ENCODE measurements around the gene DDIT4.
A peak's percentile ranks its signal among the peaks of the same experiment; 100 is the strongest.
"Not testable (repeated sequence)": the region's sequence is repeated elsewhere in the genome, so short reads cannot be mapped to it uniquely, and the experiment has no call there.

Gene DDIT4

DNA sequence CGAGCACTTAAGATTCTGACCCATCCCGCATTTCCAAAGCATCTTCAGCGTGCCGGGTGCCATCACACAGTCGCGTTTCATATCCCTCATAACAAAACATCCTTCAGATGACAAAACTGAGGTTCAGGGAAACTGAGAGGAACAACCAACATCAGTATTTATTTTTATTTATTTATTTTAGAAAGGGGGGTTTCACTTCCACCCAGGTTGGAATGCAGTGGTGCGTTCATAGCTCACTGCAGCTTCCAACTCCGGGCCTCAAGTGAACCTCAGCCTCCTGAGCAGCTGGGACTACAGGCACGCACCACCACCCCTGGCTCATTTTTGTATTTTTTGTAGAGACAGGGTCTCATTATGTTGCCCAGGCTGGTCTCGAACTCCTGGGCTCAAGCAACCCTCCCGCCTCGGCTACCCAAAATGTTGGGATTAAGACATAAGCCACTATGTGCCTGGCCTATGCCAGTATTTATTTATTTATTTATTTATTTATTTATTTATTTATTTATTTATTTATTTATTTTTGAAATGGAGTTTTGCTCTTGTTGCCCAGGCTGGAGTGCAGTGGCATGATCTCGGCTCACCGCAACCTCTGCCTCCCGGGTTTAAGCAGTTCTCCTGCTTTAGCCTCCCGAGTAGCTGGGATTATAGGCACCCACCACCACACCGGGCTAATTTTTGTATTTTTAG lies 24.4 kb upstream of the DDIT4 start:
- DNase-seq (ENCODE audit: low read depth in 2 of 2): not testable (repeated sequence)

DNA sequence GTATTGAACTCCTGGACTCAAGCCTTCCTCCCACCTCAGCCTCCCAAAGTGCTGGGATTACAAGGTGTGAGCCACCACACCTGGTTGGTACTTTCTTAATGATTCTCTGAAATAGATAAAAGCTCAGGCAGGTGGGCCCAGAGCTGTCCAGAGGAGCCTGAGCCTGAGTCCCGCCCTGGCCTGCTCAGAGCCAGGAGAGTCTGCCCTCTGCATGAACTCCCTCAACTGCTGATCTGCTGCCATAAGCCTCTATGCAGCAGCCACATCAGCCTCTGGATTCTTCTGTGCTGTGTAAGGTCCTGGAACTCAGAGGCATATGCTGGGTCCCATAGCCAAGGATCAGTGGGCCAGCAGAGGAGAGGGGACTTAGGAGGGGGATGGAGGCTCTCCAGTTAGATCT lies 23.1 kb upstream of the DDIT4 start:
- DNase-seq (ENCODE audit: low read depth in 2 of 2): no peak

- DNase-seq (ENCODE audit: low read depth in 2 of 2): no peak
Observed at GRCh38 chr10:72251635-72252034, 22.1 kb upstream of the DDIT4 start.

DNA sequence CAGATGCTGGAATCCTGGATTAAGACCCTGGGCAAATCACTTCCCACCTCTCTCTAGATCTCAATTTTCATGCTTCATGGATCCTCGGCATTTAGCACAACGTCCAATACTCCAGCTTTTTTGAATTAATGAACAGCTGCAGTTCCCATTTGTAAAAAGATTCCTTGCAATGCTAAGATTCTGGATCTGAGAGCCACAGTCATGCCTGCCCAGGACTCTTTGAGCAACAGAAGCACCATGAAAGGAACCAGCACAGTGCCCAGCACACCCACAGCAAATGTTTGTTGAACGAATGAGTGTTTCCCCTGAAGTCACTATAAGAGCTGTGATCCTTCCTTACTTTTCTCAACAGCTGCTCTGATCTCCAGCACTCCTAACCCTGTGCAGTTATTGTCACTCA lies 20.8 kb upstream of the DDIT4 start:
- DNase-seq (ENCODE audit: low read depth in 2 of 2): no peak

GRCh38 chr10:72253578-72253977 lies 20.1 kb upstream of the DDIT4 start:
- DNase-seq (ENCODE audit: low read depth in 2 of 2): no peak

DNA sequence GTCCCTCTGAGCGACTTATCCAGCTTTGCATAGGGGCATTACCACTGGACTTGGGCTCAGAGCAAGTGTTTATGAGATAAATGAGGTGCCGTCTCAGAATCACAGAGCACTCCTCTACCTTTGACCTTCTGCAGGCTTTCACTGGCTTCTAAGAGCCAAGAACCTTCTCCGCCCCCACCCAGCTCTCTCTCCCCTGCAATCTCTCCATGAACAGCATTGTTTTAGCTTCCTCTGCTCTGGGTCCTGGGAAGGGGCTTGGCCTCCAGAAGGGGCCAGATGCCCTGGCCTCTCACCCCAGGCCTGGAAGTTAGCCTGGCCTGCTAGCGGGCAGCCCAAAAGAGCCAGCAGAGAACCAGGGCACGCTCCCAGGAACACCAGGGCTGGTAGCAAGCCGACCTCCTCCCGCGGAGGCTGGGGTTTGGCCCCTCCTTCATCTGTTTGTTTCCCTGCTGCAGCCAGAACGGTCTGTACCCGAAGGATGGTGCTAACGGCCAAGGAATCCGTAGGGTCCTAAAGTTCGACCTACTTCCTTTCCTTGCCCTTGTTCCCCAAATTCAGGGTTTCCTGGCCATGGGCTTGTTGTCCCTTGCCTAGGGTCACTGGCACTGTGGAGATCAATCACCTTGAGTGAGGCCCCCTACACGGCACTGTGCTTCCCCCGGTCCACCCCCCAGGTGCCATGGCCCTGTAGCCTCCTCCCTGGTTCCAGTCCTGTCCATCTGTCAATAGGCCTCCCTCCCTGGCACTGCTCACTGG lies 18.7 kb upstream of the DDIT4 start:
- DNase-seq (ENCODE audit: low read depth in 2 of 2): no peak

GRCh38 chr10:72255977-72256729 lies 17.6 kb upstream of the DDIT4 start:
- no peak for DNase-seq (ENCODE audit: low read depth in 2 of 2)

- no peak for DNase-seq (ENCODE audit: low read depth in 2 of 2)
Observed at GRCh38 chr10:72257051-72257892, 16.5 kb upstream of the DDIT4 start.

- no peak for DNase-seq (ENCODE audit: low read depth in 2 of 2)
Observed at GRCh38 chr10:72258617-72259016, 15.1 kb upstream of the DDIT4 start.

GRCh38 chr10:72259491-72260238 lies 14.1 kb upstream of the DDIT4 start:
- no peak for DNase-seq (ENCODE audit: low read depth in 2 of 2)

DNA sequence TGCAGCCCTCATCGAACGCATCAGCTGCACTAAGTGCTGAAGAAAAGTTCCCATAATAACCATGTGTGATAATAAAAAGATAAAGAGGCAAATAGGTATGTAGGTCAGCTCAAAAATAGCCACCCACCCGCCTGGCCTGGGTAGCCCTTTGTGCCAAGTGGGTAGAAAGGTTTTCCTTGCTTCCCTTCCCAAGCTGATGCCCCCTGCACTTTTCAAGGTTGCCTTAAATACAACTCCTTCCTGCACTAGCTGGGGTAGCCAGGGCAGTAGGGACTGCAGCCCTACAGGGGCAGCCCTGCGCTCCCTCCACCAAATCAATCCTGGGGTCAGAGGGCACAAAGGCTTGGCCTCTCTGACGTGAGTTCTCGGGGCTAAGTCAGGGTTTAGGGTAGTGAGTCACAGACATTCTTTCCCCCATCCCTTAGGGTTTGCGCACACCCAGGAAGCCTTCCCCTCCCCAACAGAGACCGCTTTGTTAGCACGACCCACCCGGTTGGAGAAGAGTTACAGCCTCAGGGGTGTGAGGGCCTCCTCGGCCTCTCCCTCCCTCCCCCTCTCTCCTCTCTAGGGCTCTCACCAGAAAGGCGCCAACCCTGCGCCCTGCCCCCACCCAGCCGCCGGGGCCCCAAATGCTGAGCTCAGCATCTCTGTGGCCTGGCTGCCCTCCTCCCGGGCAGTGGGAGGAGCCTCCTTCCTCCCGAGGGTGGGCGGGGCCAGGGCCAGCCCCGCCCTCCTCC lies 13.3 kb upstream of the DDIT4 start:
- peak; percentile 56 to 71 for DNase-seq (ENCODE audit: low read depth in 2 of 2)

DNA sequence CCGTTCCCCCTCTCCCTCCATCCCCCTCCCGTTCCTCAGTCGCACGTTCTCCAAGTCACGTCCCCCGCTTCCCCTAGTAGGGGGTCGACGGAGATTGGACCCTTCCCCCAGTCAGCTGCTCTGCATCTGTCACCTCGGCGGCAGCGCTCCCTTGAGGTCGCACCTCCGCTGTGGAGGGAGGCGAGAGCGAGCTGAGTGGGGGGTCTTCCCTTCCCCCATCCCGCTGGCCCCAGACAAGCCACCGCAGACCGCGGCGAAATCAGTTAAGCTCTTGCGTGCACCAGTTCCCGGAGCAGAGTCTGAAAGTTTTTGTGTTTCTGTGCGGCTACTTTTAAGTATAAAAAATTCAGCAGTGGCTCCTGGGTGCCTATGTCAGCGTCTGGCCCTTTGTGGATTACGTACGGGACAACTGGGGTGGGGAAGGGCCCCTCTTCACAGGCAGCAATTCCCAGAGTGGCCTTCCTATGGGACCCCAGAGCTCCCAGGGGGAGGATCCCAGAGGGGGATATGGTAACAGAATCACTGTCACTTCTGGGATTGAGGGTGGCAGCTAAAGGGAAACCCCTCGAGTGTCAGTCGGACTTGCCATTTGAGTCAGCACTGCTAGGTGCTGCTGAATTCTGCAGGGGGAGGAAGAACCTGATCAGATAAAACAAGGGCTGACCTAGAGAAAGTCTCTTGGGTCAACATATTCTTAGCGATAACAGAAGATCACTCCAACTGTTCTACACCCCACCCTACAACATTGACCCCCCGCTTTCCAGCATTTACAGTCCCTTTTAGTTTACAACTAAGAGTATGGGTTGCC lies 12.5 kb upstream of the DDIT4 start:
- peak in 1 of 2 donors; percentile 35 for DNase-seq (ENCODE audit: low read depth in 2 of 2)

GRCh38 chr10:72261784-72262404 lies 11.8 kb upstream of the DDIT4 start:
- no peak for DNase-seq (ENCODE audit: low read depth in 2 of 2)

DNA sequence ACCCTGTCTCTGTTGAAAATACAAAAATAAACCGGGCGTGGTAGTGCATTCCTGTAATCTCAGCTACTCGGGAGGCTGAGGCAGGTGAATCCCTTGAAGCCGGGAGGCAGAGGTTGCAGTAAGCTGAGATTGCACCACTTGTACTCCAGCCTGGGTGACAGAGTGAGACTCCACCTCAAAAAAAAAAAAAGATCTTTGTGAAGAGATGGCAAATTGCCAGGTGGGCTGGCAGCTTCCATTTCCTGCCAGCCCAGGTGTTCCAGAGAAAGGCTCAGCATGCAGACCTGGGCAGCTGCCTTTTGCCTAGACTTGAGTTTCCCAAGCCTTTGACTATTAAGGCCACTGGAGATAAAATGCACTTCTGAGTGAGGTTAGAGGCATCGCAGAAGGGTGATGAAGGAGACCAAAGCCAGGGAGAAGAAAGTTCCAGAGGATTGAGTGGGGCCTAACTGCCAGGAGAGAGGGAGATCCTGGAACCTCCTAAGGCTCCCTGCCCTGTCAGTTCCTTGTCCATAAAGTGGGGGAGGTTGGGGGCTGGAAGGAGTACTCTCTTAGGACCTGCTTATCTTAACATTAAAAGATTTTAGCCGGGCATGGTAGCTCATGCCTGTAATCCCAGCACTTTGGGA lies 10.0 kb upstream of the DDIT4 start:
- no peak for DNase-seq (ENCODE audit: low read depth in 2 of 2)

DNA sequence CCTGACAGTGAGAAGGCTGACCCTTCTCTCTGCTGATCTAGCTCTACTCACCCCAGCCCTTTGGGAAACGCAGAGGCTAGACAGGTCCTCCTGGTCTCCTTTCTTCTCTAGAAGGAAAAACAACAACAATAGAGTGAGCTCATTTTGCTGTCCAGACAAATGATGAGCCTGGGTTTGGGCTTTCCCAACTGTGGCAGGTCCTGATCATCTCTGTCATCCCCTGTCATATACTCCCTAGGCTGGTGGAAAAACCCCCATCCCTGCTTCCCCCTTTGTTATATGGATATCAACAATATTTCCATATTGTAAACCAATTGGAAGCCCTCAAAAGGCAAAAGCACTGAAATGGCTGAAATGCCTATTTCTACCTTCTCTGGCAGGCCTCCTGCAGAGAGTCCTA lies 9.2 kb upstream of the DDIT4 start:
- no peak for DNase-seq (ENCODE audit: low read depth in 2 of 2)

DNA sequence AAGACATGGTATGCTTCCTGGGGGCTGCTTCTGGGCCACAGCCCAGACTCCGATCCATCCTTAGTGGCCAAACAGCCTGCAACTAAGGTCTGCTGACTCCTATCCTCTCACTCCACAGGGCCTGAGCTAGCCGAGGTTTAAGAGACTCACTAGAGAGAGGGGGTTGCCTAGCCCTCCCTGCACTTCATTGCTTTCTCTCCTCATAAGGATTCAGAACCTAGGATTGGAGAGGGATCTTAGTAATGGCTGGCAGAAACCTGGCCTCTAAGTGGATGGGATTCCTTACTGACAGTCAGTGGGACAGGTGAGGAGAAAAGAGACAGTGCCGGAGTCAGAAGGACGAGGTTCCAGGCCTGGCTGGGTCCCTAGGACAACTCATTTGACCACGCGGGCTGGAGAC lies 8.2 kb upstream of the DDIT4 start:
- no peak for DNase-seq (ENCODE audit: low read depth in 2 of 2)

GRCh38 chr10:72265990-72266865 lies 7.5 kb upstream of the DDIT4 start:
- no peak for DNase-seq (ENCODE audit: low read depth in 2 of 2)

- DNase-seq (ENCODE audit: low read depth in 2 of 2): no peak
Observed at GRCh38 chr10:72267381-72267780, 6.3 kb upstream of the DDIT4 start.

Data from stimulated activated CD4-positive, alpha-beta T cell treated with anti-CD3 and anti-CD28 coated beads, Interleukin-1b, Interleukin-23, amount 100 ng/mL, for 4 hours (primary cell).